MCF 10A (cell line): ENCODE results near the gene ANO2. TPM values are rescaled to one million over a fixed set of nuclear protein-coding genes. Genes with fewer than 3 reads are reported as not detected.

Experiments used
- BruUV-seq: library from RNA; stranded (reverse); fragments of 400-500 nt; replicated peaks from 2 replicates; lab custom pipeline; 2021; lab: Mats Ljungman, UMichigan
- CTCF ChIA-PET: fragments of 300-600 bp; sonication (Branson Sonifier 250); formaldehyde crosslinking; extraction: SDS; loops from one replicate; lab custom pipeline; 2021; ENCODE audit warnings: antibody characterized with exemption, inconsistent platforms; lab: Yijun Ruan, JAX
- POLR2A ChIA-PET: fragments of 300-600, 350-650 bp; sonication (Branson Sonifier 250); formaldehyde crosslinking; extraction: SDS; loops from one replicate; lab custom pipeline; 2020; ENCODE audit warnings: antibody characterized with exemption, inconsistent platforms; lab: Yijun Ruan, JAX
- DNase-seq: peaks from one replicate; pipeline ENCODE4 v3.0.0-alpha.2; 2018; ENCODE audit not compliant: unreplicated experiment
- H3K27ac Mint-ChIP-seq: one replicate; pipeline ENCODE4 v1.8.0; 2022; ENCODE audit warnings: mild to moderate bottlenecking, low read depth, mixed read lengths; ENCODE audit not compliant: unreplicated experiment
- H3K27me3 Mint-ChIP-seq: one replicate; pipeline ENCODE4 v1.8.0; 2022; ENCODE audit warnings: mixed read lengths; ENCODE audit not compliant: insufficient read depth, unreplicated experiment
- H3K36me3 Mint-ChIP-seq: one replicate; pipeline ENCODE4 v1.8.0; 2022; ENCODE audit warnings: mild to moderate bottlenecking, moderate library complexity, mixed read lengths; ENCODE audit not compliant: insufficient read depth, unreplicated experiment
- H3K4me1 Mint-ChIP-seq: one replicate; pipeline ENCODE4 v1.8.0; 2022; ENCODE audit warnings: mixed read lengths; ENCODE audit not compliant: insufficient read depth, unreplicated experiment
- H3K4me3 Mint-ChIP-seq: one replicate; pipeline ENCODE4 v1.8.0; 2022; ENCODE audit warnings: mild to moderate bottlenecking, moderate library complexity, mixed read lengths; ENCODE audit not compliant: unreplicated experiment
- H3K9me3 Mint-ChIP-seq: one replicate; pipeline ENCODE4 v1.8.0; 2022; ENCODE audit warnings: mixed read lengths; ENCODE audit not compliant: unreplicated experiment
- intact Hi-C: fragments of 100-400 bp; cut with micrococcal nuclease; formaldehyde crosslinking; loops from 2 replicates; pipeline ENCODE4 v1.14.1; 2022
- total RNA-seq: library from RNA; stranded (reverse); gene quantifications from 2 replicates; pipeline ENCODE4 v1.2.3, GENCODE V29; 2022
- TF ChIP-seq, protein P1 (sequence below): fragments of 200-600 bp; IDR thresholded peaks from one replicate; pipeline ENCODE4 v1.8.0; 2022; ENCODE audit warnings: antibody characterized with exemption, mild to moderate bottlenecking; ENCODE audit not compliant: unreplicated experiment

ANO2 gene
- total RNA-seq, 1 experiment from 2014 or later: not detected

DNA sequence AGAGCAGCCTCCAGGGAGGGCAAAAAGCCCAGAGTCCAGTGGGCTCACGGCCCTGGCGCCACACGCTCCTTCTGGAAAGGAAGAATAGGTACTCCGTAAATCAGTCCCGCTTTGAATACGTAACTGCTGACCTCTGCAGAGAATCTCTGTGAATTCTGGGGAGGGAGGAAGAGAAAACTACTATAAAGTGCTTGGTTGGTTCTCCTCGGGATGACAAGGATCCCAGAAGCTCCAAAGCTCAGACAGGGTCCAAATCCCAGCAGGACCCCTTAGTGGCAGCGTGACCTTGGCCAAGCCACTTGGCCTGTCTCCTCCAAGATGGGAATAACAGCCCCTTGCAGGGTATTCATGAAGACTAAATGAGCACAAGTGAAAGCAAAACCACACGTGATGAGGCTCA lies 31.7 kb downstream of the ANO2 start:
- intact Hi-C loops: no loop called here
- H3K27ac Mint-ChIP-seq: no peak overlapping the region
- no peak for DNase-seq
- BruUV-seq: no TSS peak
- no peaks in the 10 kb centered on the region for H3K36me3 Mint-ChIP-seq
- POLR2A ChIA-PET: no interaction called here
- H3K27me3 Mint-ChIP-seq: no peaks in the 10 kb centered on the region
- H3K4me3 Mint-ChIP-seq: no peak overlapping the region
- no peaks in the 10 kb centered on the region for H3K9me3 Mint-ChIP-seq
- CTCF ChIA-PET: interaction anchor here (0.7 kb wide), 1 partner anchor 18 kb away, joined by 3 read pairs; no protein-coding TSS in a partner anchor
- TF ChIP-seq, protein P1, sequence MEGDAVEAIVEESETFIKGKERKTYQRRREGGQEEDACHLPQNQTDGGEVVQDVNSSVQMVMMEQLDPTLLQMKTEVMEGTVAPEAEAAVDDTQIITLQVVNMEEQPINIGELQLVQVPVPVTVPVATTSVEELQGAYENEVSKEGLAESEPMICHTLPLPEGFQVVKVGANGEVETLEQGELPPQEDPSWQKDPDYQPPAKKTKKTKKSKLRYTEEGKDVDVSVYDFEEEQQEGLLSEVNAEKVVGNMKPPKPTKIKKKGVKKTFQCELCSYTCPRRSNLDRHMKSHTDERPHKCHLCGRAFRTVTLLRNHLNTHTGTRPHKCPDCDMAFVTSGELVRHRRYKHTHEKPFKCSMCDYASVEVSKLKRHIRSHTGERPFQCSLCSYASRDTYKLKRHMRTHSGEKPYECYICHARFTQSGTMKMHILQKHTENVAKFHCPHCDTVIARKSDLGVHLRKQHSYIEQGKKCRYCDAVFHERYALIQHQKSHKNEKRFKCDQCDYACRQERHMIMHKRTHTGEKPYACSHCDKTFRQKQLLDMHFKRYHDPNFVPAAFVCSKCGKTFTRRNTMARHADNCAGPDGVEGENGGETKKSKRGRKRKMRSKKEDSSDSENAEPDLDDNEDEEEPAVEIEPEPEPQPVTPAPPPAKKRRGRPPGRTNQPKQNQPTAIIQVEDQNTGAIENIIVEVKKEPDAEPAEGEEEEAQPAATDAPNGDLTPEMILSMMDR: no peak
- H3K4me1 Mint-ChIP-seq: no peaks in the 10 kb centered on the region

DNA sequence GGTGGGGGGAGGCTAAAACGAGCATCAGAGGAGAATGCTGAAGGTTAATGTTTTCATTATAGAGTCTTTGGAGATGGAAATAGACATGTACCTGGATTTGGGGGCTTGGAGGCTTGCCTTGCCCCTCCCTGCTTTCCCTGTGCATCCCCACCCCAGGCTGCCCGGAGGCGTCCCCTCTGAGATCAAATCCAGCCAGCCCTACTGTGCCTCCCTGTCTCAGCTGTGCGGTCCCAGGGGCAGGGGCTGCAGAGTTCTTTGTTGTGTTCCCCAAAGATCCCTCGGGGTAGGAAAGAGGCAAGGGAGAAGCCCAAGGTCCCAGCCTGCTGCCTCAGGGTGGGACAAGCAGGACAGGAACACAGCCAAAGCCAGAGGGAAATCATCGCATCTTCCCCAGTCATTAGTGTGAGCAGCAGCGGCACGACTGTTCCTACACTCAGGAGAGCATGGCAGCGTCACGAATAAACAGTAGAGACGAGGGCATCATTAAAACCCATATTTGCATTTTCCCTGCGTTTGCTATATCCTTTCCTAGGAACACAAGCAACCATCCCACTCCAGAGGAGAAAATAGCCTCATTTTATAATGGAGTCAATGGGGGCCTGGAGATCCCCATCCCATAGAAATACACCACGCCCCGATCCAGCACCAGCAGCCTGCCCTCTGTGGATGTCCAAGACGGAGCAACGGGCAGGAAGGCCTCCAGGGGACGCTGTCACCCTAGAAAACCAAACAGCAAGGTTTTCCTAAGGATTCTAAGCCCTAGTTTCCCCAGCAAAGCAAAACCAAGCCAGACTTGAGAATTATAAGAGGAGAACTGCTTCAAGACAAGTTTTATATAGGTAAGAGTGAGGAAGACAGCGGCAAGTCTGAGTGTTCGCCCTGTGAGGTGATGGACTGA lies 32.4 kb downstream of the ANO2 start:
- TF ChIP-seq, protein P1: peak; percentile 16
- BruUV-seq: no TSS peak
- POLR2A ChIA-PET: no interaction called here
- Mint-ChIP-seq H3K27me3 (no peaks in the 10 kb centered on the region), H3K36me3 (no peaks in the 10 kb centered on the region), H3K4me1 (no peaks in the 10 kb centered on the region), H3K4me3 (no peak overlapping the region), H3K27ac (no peak overlapping the region), H3K9me3 (no peaks in the 10 kb centered on the region)
- DNase-seq: peak; percentile 12
- CTCF ChIA-PET: interaction anchor here (0.7 kb wide), 1 partner anchor 18 kb away, joined by 3 read pairs; no protein-coding TSS in a partner anchor
- intact Hi-C loops: no loop called here

DNA sequence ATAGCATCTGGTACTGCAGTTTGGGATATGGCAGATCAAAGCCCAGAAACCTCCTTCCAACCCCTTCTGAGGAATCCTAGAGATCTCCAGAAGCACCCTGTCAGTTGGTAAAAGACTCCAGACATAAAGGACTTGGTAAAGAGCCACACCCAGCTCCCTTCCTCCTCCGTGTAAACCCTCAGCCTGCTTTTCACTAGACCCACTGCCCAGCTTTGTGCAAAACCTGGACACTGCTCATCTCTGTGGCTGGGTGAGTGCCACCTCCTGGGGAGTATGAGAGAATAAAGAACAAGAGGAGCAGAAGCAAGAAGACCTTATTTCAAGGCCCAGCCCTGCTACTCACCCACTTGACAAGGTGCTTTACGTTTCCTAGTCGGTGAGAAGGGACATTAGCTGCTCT lies 33.0 kb downstream of the ANO2 start:
- TF ChIP-seq, protein P1: no peak
- no peak overlapping the region for H3K4me3 Mint-ChIP-seq
- no peak for DNase-seq
- BruUV-seq: no TSS peak
- ChIA-PET CTCF (interaction anchor here (0.6 kb wide), 1 partner anchor 980 kb away, joined by 3 read pairs; no protein-coding TSS in a partner anchor), POLR2A (no interaction called here)
- no peaks in the 10 kb centered on the region for H3K9me3 Mint-ChIP-seq
- no peaks in the 10 kb centered on the region for H3K36me3 Mint-ChIP-seq
- H3K4me1 Mint-ChIP-seq: no peaks in the 10 kb centered on the region
- intact Hi-C loops: no loop called here
- H3K27me3 Mint-ChIP-seq: no peaks in the 10 kb centered on the region
- no peak overlapping the region for H3K27ac Mint-ChIP-seq

DNA sequence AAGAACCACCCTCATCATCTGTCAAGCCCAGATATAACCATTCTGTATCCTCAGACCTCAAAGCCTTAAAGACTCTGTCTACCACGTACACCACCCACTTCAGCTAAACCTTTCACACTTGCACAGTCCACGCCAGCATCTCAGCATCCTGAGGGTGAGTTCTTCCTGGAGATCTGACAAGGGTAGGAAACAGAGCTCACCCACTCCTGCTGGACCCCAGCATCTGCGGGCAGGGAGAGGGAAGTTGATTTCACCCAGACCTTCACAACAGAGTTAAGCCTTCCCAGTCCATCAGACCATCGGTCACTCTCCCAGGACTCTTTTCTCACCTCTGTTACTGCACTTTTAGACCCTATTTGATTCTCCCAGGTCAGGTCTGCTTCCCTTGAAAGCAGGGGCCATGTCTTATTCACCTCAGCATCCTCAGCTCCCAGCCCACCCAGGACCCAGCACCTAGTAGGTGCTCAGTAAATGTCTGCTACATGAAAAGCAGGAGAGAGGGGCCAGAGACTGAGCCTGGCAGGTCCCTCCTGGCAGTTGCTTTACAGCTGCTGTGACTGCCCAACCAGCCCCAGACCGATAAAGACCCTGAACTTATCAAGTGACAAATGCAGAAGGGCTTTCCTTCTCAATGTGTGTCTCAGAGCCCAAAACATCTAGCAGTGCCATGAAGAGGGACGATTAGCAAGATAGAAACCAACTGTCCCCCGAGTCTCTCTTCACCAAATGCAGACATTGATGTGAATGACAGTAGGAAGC lies 34.1 kb downstream of the ANO2 start:
- H3K9me3 Mint-ChIP-seq: no peaks in the 10 kb centered on the region

More for the DNA sequence above, 34.1 kb downstream of the ANO2 start:
- TF ChIP-seq, protein P1: no peak
- no peaks in the 10 kb centered on the region for H3K27me3 Mint-ChIP-seq
- no peak overlapping the region for H3K4me3 Mint-ChIP-seq
- no peaks in the 10 kb centered on the region for H3K4me1 Mint-ChIP-seq
- no peak for DNase-seq
- POLR2A ChIA-PET: no interaction called here
- no TSS peak for BruUV-seq
- CTCF ChIA-PET: interaction anchor here (0.6 kb wide), 1 partner anchor 1055 kb away, joined by 3 read pairs; no protein-coding TSS in a partner anchor
- no peak overlapping the region for H3K27ac Mint-ChIP-seq
- intact Hi-C loops: no loop called here
- H3K36me3 Mint-ChIP-seq: no peaks in the 10 kb centered on the region
